Liver (tissue), 9 donors: ENCODE data around the gene IKZF1. TPM values are rescaled to one million over a fixed set of nuclear protein-coding genes. Genes with fewer than 3 reads are reported as not detected.

Experiments
- DNase-seq: peaks from one replicate; pipeline ENCODE4 v3.0.0-alpha.2; 2017; ENCODE audit warnings: low spot score
- H3K27ac ChIP-seq, 2 donors: one replicate each; pipeline ENCODE4 v1.7.0; 2013; ENCODE audit warnings: inconsistent platforms in 2 of 2, low read length in 2 of 2, control low read depth in 1 of 2, low read depth in 1 of 2, mild to moderate bottlenecking in 1 of 2
- H3K27me3 ChIP-seq, 4 donors: one replicate each; pipeline versions ENCODE4 v1.6.1 to v1.7.0; 2013; ENCODE audit warnings: low read length in 3 of 4, inconsistent platforms in 1 of 4, mild to moderate bottlenecking in 1 of 4, moderate library complexity in 1 of 4; ENCODE audit not compliant: control insufficient read depth in 4 of 4, insufficient read depth in 4 of 4
- H3K36me3 ChIP-seq, 4 donors: one replicate each; pipeline versions ENCODE4 v1.6.1 to v1.7.0; 2013; ENCODE audit warnings: low read length in 3 of 4, mild to moderate bottlenecking in 3 of 4, low read depth in 1 of 4, moderate library complexity in 1 of 4; ENCODE audit not compliant: control insufficient read depth in 4 of 4, insufficient read depth in 3 of 4
- H3K4me1 ChIP-seq, 4 donors: one replicate each; pipeline versions ENCODE4 v1.6.1 to v1.7.0; 2013; ENCODE audit warnings: low read length in 3 of 4, mild to moderate bottlenecking in 3 of 4, moderate library complexity in 1 of 4; ENCODE audit not compliant: control insufficient read depth in 4 of 4, insufficient read depth in 4 of 4
- H3K4me3 ChIP-seq, 3 donors: one replicate each; pipeline versions ENCODE4 v1.6.1 to v1.7.0; 2013; ENCODE audit warnings: low read length in 3 of 3, control low read depth in 1 of 3, low read depth in 1 of 3, mild to moderate bottlenecking in 1 of 3
- H3K9ac ChIP-seq, 2 donors: one replicate each; pipeline ENCODE4 v1.7.0; 2013; ENCODE audit warnings: low read length in 2 of 2, mild to moderate bottlenecking in 2 of 2, moderate library complexity in 2 of 2, control low read depth in 1 of 2, low read depth in 1 of 2
- H3K9me3 ChIP-seq, 4 donors: one replicate each; pipeline versions ENCODE4 v1.6.1 to v1.7.0; 2013; ENCODE audit warnings: low read length in 3 of 4; ENCODE audit not compliant: control insufficient read depth in 4 of 4
- EGR1 ChIP-seq, 2 donors: IDR thresholded peaks; 2 replicates each; pipeline ENCODE4 v1.6.1; 2016 to 2018; ENCODE audit warnings: antibody characterized with exemption in 2 of 2, low read depth in 2 of 2
- FOXA1 ChIP-seq: IDR thresholded peaks from 2 replicates; pipeline ENCODE4 v1.6.1; 2016; ENCODE audit warnings: antibody characterized with exemption
- FOXA2 ChIP-seq: IDR thresholded peaks from 2 replicates; pipeline ENCODE4 v1.6.1; 2016; ENCODE audit warnings: antibody characterized with exemption
- GABPA ChIP-seq, 2 donors: IDR thresholded peaks in 1 of 2; conservative IDR thresholded peaks in 1 of 2; 2 replicates each; pipeline ENCODE4 v1.6.1; 2016; ENCODE audit warnings: antibody characterized with exemption in 2 of 2, mild to moderate bottlenecking in 1 of 2, moderate library complexity in 1 of 2
- HNF4A ChIP-seq, 2 donors: conservative IDR thresholded peaks; 2 replicates each; pipeline ENCODE4 v1.6.1; 2016; ENCODE audit warnings: antibody characterized with exemption in 2 of 2, mild to moderate bottlenecking in 2 of 2
- HNF4G ChIP-seq: IDR thresholded peaks from 2 replicates; pipeline ENCODE4 v1.6.1; 2016; ENCODE audit warnings: antibody characterized with exemption
- JUND ChIP-seq, 2 donors: IDR thresholded peaks; 2 replicates each; pipeline ENCODE4 v1.6.1; 2016; ENCODE audit warnings: antibody characterized with exemption in 2 of 2
- NR2F2 ChIP-seq: IDR thresholded peaks from 2 replicates; pipeline ENCODE4 v1.6.1; 2016; ENCODE audit warnings: antibody characterized with exemption
- RAD21 ChIP-seq, 2 donors: IDR thresholded peaks; 2 replicates each; pipeline ENCODE4 v1.6.1; 2016; ENCODE audit warnings: antibody characterized with exemption in 2 of 2, mild to moderate bottlenecking in 2 of 2
- RXRA ChIP-seq, 2 donors: IDR thresholded peaks; 2 replicates each; pipeline ENCODE4 v1.6.1; 2017 to 2018; ENCODE audit warnings: antibody characterized with exemption in 2 of 2, mild to moderate bottlenecking in 1 of 2
- SP1 ChIP-seq: IDR thresholded peaks from 2 replicates; pipeline ENCODE4 v1.6.1; 2018; ENCODE audit warnings: antibody characterized with exemption, mild to moderate bottlenecking
- TAF1 ChIP-seq: conservative IDR thresholded peaks from 2 replicates; pipeline ENCODE4 v1.6.1; 2016; ENCODE audit warnings: antibody characterized with exemption, mild to moderate bottlenecking
- YY1 ChIP-seq: IDR thresholded peaks from 2 replicates; pipeline ENCODE4 v1.6.1; 2016; ENCODE audit warnings: antibody characterized with exemption, mild to moderate bottlenecking
- WGBS: extraction: QIAGEN DNeasy Blood & Tissue Kit; methylation state at CpG from one replicate; pipeline ENCODE4 v1.1.7; 2013; 5-methylcytosine and 5-hydroxymethylcytosine counted together
- polyA plus RNA-seq, 2 donors: library from polyadenylated mRNA; stranded (reverse) in 1 of 2; unstranded in 1 of 2; fragments of 200-250 nt in 1 of 2; fragments of >200 nt in 1 of 2; fragmentation: Nextera tagmentation in 1 of 2; extraction: Ambion mirVana in 1 of 2; gene quantifications; one replicate each; pipeline versions ENCODE4 v1.2.1 to v1.2.3, GENCODE V29; 2013 to 2015
- total RNA-seq, 2 donors: library from RNA; depleted of rRNA; stranded (reverse); fragments of >200 nt; gene quantifications; one replicate each; pipeline ENCODE4 v1.2.3, GENCODE V29; 2014
- TF ChIP-seq, protein P1 (sequence below): fragments of 150-350 bp; IDR thresholded peaks from 2 replicates; pipeline ENCODE4 v1.5.1; 2017; ENCODE audit warnings: improper control_type of control experiment, low read depth, low read length; ENCODE audit not compliant: missing input control
- TF ChIP-seq, protein P2 (sequence below): IDR thresholded peaks from 2 replicates; pipeline ENCODE4 v1.6.1; 2016; ENCODE audit warnings: antibody characterized with exemption
- TF ChIP-seq, protein P3 (sequence below): IDR thresholded peaks from 2 replicates; pipeline ENCODE4 v1.6.1; 2016; ENCODE audit warnings: antibody characterized with exemption
- TF ChIP-seq, protein P4 (sequence below): IDR thresholded peaks from 2 replicates; pipeline ENCODE4 v1.6.1; 2016; ENCODE audit warnings: antibody characterized with exemption
- TF ChIP-seq, protein P5 (sequence below): IDR thresholded peaks from 2 replicates; pipeline ENCODE4 v1.6.1; 2016; ENCODE audit warnings: antibody characterized with exemption, mild to moderate bottlenecking
- donor health status: healthy.
- donor health status: healthy.
- donor health status: healthy.
- donor health status: healthy.
- donor health status: healthy.

IKZF1 gene
- total and polyA plus RNA-seq, 4 donors: 1.6 to 43.5 (median 6.2) TPM

DNA sequence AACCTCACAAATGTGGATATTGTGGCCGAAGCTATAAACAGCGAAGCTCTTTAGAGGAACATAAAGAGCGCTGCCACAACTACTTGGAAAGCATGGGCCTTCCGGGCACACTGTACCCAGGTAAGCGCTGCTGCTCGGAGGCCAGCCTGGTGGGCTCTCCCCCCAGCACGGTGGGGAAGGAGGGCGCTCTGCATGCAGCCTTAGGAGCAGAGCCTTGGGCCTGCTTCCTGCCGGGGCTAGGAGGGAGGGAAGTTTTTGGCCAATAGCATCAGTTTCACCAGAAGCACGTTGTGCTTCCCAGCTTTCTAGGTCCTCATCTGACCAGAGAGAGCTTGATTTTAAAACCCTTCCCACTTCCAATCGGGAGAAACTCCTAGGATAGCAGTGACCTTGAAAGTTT is 82.8 kb downstream of the IKZF1 start:
- no peaks in the 10 kb centered on the region for H3K9me3 ChIP-seq
- TF ChIP-seq, protein P1, sequence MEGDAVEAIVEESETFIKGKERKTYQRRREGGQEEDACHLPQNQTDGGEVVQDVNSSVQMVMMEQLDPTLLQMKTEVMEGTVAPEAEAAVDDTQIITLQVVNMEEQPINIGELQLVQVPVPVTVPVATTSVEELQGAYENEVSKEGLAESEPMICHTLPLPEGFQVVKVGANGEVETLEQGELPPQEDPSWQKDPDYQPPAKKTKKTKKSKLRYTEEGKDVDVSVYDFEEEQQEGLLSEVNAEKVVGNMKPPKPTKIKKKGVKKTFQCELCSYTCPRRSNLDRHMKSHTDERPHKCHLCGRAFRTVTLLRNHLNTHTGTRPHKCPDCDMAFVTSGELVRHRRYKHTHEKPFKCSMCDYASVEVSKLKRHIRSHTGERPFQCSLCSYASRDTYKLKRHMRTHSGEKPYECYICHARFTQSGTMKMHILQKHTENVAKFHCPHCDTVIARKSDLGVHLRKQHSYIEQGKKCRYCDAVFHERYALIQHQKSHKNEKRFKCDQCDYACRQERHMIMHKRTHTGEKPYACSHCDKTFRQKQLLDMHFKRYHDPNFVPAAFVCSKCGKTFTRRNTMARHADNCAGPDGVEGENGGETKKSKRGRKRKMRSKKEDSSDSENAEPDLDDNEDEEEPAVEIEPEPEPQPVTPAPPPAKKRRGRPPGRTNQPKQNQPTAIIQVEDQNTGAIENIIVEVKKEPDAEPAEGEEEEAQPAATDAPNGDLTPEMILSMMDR: no peak
- TF ChIP-seq TAF1 (no peak), GABPA (IDR thresholded peaks at IDR 0.05 in 1 of 2, conservative IDR thresholded peaks at IDR 0.05 in 1 of 2) (no peak), HNF4G (no peak), NR2F2 (no peak), RAD21 (IDR thresholded peaks at IDR 0.05) (no peak), FOXA1 (no peak), HNF4A (conservative IDR thresholded peaks at IDR 0.05) (no peak), FOXA2 (no peak), JUND (IDR thresholded peaks at IDR 0.05) (no peak), EGR1 (IDR thresholded peaks at IDR 0.05; ENCODE audit: low read depth in 2 of 2) (no peak), RXRA (IDR thresholded peaks at IDR 0.05) (no peak)
- TF ChIP-seq, protein P2, sequence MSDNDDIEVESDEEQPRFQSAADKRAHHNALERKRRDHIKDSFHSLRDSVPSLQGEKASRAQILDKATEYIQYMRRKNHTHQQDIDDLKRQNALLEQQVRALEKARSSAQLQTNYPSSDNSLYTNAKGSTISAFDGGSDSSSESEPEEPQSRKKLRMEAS: no peak
- TF ChIP-seq, protein P3, sequence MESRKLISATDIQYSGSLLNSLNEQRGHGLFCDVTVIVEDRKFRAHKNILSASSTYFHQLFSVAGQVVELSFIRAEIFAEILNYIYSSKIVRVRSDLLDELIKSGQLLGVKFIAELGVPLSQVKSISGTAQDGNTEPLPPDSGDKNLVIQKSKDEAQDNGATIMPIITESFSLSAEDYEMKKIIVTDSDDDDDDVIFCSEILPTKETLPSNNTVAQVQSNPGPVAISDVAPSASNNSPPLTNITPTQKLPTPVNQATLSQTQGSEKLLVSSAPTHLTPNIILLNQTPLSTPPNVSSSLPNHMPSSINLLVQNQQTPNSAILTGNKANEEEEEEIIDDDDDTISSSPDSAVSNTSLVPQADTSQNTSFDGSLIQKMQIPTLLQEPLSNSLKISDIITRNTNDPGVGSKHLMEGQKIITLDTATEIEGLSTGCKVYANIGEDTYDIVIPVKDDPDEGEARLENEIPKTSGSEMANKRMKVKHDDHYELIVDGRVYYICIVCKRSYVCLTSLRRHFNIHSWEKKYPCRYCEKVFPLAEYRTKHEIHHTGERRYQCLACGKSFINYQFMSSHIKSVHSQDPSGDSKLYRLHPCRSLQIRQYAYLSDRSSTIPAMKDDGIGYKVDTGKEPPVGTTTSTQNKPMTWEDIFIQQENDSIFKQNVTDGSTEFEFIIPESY: no peak
- no peak overlapping the region for H3K4me3 ChIP-seq
- no peak for DNase-seq
- H3K4me1 ChIP-seq: no peaks in the 10 kb centered on the region
- H3K9ac ChIP-seq: no peak overlapping the region
- H3K27me3 ChIP-seq: no peaks in the 10 kb centered on the region
- peaks cover 0 to 2% (median 0%) of the 10 kb centered on the region in 4 donors for H3K36me3 ChIP-seq
- H3K27ac ChIP-seq: no peak overlapping the region
- 71% methylated on average over 11 of the region's 11 CpGs for WGBS

DNA sequence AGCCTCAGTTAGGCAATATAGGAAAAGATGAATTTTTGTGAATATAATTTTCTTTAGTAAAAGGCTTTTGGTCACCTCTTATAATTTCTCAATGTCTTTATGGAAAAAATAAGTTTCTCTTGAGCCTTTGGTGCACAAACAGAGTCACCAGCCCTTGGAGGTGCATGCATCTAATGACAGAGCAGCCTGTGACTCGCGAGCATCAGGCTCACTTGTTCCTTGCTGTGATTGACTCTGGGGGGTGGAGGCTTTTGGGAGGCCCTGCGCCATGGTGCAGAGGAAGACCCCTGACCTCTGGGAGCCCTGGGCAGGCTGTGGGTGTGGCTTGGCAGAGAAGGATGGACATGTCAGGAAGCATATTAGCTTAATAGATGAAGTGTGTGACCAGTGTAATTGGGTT is 85.4 kb downstream of the IKZF1 start:
- Histone ChIP-seq H3K9ac (no peak overlapping the region), H3K36me3 (peaks cover 0 to 2% (median 0%) of the 10 kb centered on the region in 4 donors), H3K27ac (no peak overlapping the region), H3K9me3 (no peaks in the 10 kb centered on the region), H3K4me1 (no peaks in the 10 kb centered on the region), H3K4me3 (no peak overlapping the region), H3K27me3 (no peaks in the 10 kb centered on the region)
- WGBS: 82% methylated on average over 3 of the region's 3 CpGs
- no peak for TF ChIP-seq FOXA1
- no peak for TF ChIP-seq FOXA2
- TF ChIP-seq EGR1 (IDR thresholded peaks at IDR 0.05; ENCODE audit: low read depth in 2 of 2): no peak
- TF ChIP-seq RXRA (IDR thresholded peaks at IDR 0.05): no peak
- TF ChIP-seq, protein P4, sequence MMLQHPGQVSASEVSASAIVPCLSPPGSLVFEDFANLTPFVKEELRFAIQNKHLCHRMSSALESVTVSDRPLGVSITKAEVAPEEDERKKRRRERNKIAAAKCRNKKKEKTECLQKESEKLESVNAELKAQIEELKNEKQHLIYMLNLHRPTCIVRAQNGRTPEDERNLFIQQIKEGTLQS: no peak
- TF ChIP-seq TAF1: no peak
- TF ChIP-seq JUND (IDR thresholded peaks at IDR 0.05): no peak
- TF ChIP-seq, protein P3: no peak
- TF ChIP-seq, protein P2: no peak
- TF ChIP-seq HNF4G: no peak
- TF ChIP-seq, protein P1: no peak
- no peak for TF ChIP-seq NR2F2
- TF ChIP-seq, protein P5, sequence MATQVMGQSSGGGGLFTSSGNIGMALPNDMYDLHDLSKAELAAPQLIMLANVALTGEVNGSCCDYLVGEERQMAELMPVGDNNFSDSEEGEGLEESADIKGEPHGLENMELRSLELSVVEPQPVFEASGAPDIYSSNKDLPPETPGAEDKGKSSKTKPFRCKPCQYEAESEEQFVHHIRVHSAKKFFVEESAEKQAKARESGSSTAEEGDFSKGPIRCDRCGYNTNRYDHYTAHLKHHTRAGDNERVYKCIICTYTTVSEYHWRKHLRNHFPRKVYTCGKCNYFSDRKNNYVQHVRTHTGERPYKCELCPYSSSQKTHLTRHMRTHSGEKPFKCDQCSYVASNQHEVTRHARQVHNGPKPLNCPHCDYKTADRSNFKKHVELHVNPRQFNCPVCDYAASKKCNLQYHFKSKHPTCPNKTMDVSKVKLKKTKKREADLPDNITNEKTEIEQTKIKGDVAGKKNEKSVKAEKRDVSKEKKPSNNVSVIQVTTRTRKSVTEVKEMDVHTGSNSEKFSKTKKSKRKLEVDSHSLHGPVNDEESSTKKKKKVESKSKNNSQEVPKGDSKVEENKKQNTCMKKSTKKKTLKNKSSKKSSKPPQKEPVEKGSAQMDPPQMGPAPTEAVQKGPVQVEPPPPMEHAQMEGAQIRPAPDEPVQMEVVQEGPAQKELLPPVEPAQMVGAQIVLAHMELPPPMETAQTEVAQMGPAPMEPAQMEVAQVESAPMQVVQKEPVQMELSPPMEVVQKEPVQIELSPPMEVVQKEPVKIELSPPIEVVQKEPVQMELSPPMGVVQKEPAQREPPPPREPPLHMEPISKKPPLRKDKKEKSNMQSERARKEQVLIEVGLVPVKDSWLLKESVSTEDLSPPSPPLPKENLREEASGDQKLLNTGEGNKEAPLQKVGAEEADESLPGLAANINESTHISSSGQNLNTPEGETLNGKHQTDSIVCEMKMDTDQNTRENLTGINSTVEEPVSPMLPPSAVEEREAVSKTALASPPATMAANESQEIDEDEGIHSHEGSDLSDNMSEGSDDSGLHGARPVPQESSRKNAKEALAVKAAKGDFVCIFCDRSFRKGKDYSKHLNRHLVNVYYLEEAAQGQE: no peak
- no peak for TF ChIP-seq GABPA (IDR thresholded peaks at IDR 0.05 in 1 of 2, conservative IDR thresholded peaks at IDR 0.05 in 1 of 2)
- TF ChIP-seq YY1: no peak
- no peak for TF ChIP-seq SP1
- TF ChIP-seq RAD21 (IDR thresholded peaks at IDR 0.05): no peak
- TF ChIP-seq HNF4A (conservative IDR thresholded peaks at IDR 0.05): no peak
- no peak for DNase-seq
